Measurements from ENCODE around the gene ABHD1. TPM values are rescaled to one million over a fixed set of nuclear protein-coding genes. Genes with fewer than 3 reads are reported as not detected.

ABHD1 gene
- total and polyA plus RNA-seq, 9 donors: 0.86 to 2.4 (median 1.5) TPM; not detected in 2

GRCh38 chr2:27133905-27134780 is 10.5 kb downstream of the ABHD1 start, which contains the start of gene PREB:
PREB (minus strand) TSS chr2:27134636; CDS start chr2:27134421, 215 bp downstream.
- Histone ChIP-seq H3K9me3 (no peaks in the 10 kb centered on the region), H3K36me3 (no peaks in the 10 kb centered on the region), H3K27ac (peak within 1 kb of the TSS; percentile 66 to 83), H3K4me3 (peak within 1 kb of the TSS; percentile 89), H3K4me1 (ENCODE audit: insufficient read depth) (peaks cover 6% of the 10 kb centered on the region), H3K27me3 (no peaks in the 10 kb centered on the region)
- peak; percentile 97 to 99 (median 99) for DNase-seq
- WGBS, 3 donors: 0% methylated on average over 65 to 86 of the region's 86 CpGs
- TF ChIP-seq EP300 (IDR thresholded peaks at IDR 0.05) (no peak), POLR2A (IDR thresholded peaks at IDR 0.05) (peak; percentile 89), CTCF (IDR thresholded peaks at IDR 0.05) (peak; percentile 17 to 51 (median 46))
- intact Hi-C loops (cut with DNase I): loop anchor here (2.0 to 5.0 kb wide), 3 partner anchors 53 to 59 kb away; no protein-coding TSS in a partner anchor

- Histone ChIP-seq H3K27me3 (no peaks in the 10 kb centered on the region), H3K27ac (peak overlapping the region in 1 of 2 donors; percentile 83), H3K4me1 (ENCODE audit: insufficient read depth) (peaks cover 6% of the 10 kb centered on the region), H3K36me3 (no peaks in the 10 kb centered on the region), H3K4me3 (no peak overlapping the region), H3K9me3 (no peaks in the 10 kb centered on the region)
- no peak for DNase-seq
- 50 to 59% (median 53%) methylated on average over 30 to 33 of the region's 33 CpGs for WGBS, 3 donors
- intact Hi-C loops (cut with DNase I): loop anchor here in 3 of 4 donors (5.0 kb wide), 2 partner anchors 52 to 57 kb away; no protein-coding TSS in a partner anchor
- TF ChIP-seq POLR2A (IDR thresholded peaks at IDR 0.05) (no peak), CTCF (IDR thresholded peaks at IDR 0.05) (no peak), EP300 (IDR thresholded peaks at IDR 0.05) (no peak)
Observed at GRCh38 chr2:27134781-27135477, 11.3 kb downstream of the ABHD1 start.

- Histone ChIP-seq H3K27ac (peak overlapping the region in 1 of 2 donors; percentile 83), H3K9me3 (no peaks in the 10 kb centered on the region), H3K36me3 (no peaks in the 10 kb centered on the region), H3K27me3 (no peaks in the 10 kb centered on the region), H3K4me1 (ENCODE audit: insufficient read depth) (peaks cover 6% of the 10 kb centered on the region), H3K4me3 (no peak overlapping the region)
- intact Hi-C loops (cut with DNase I): no loop called here
- no peak for DNase-seq
- 87 to 91% (median 88%) methylated on average over 12 of the region's 12 CpGs for WGBS, 3 donors
- TF ChIP-seq EP300 (IDR thresholded peaks at IDR 0.05): no peak
- TF ChIP-seq POLR2A (IDR thresholded peaks at IDR 0.05): no peak
- no peak for TF ChIP-seq CTCF (IDR thresholded peaks at IDR 0.05)
Observed at GRCh38 chr2:27135478-27135955, 11.9 kb downstream of the ABHD1 start.

GRCh38 chr2:27136751-27137150 is 13.1 kb downstream of the ABHD1 start:
- Histone ChIP-seq H3K27me3 (no peaks in the 10 kb centered on the region), H3K4me3 (no peak overlapping the region), H3K9me3 (no peaks in the 10 kb centered on the region), H3K27ac (no peak overlapping the region), H3K4me1 (ENCODE audit: insufficient read depth) (peaks cover 6% of the 10 kb centered on the region), H3K36me3 (no peaks in the 10 kb centered on the region)
- no peak for TF ChIP-seq POLR2A (IDR thresholded peaks at IDR 0.05)
- TF ChIP-seq CTCF (IDR thresholded peaks at IDR 0.05): no peak
- TF ChIP-seq EP300 (IDR thresholded peaks at IDR 0.05): no peak
- 91 to 95% (median 91%) methylated on average over 7 of the region's 7 CpGs for WGBS, 3 donors
- no peak for DNase-seq
- intact Hi-C loops (cut with DNase I): no loop called here
